Right lobe of liver (tissue), 6 donors: ENCODE measurements around the gene GRIN2C. TPM values are rescaled to one million over a fixed set of nuclear protein-coding genes. Genes with fewer than 3 reads are reported as not detected.
A peak's percentile ranks its signal among the peaks of the same experiment; 100 is the strongest.

Experiments used
- ATAC-seq, 4 donors: fragments of 200-7000 bp; cut with Tn5 transposase; one replicate each; pipeline ENCODE4 v1.9.1; 2020; ENCODE audit warnings: mild to moderate bottlenecking in 4 of 4, moderate library complexity in 4 of 4
- DNase-seq, 3 donors: peaks; one replicate each; pipeline ENCODE4 v3.0.0-alpha.2; 2020
- H3K27ac ChIP-seq, 3 donors: fragments of 200-600 bp; one replicate each; pipeline ENCODE4 v1.8.0; 2022
- H3K27me3 ChIP-seq, 2 donors: fragments of 200-600 bp; one replicate each; pipeline ENCODE4 v1.8.0; 2022
- H3K36me3 ChIP-seq, 4 donors: fragments of 200-600 bp; sonication (generic) in 1 of 4; one replicate each; pipeline versions ENCODE4 v1.5.1 to v1.8.0; 2017 to 2022; ENCODE audit warnings: control low read depth in 1 of 4
- H3K4me1 ChIP-seq, 4 donors: fragments of 200-600 bp; sonication (generic) in 1 of 4; one replicate each; pipeline versions ENCODE4 v1.5.1 to v1.8.0; 2017 to 2022; ENCODE audit warnings: control low read depth in 1 of 4
- H3K4me3 ChIP-seq, 3 donors: fragments of 200-600 bp; one replicate each; pipeline ENCODE4 v1.8.0; 2022
- H3K9me3 ChIP-seq, 4 donors: fragments of 200-600 bp; sonication (generic) in 1 of 4; one replicate each; pipeline versions ENCODE4 v1.5.1 to v1.8.0; 2017 to 2022; ENCODE audit warnings: control low read depth in 1 of 4
- POLR2A ChIP-seq: fragments of 450-650 bp; IDR thresholded peaks from one replicate; pipeline ENCODE4 v1.6.1; 2017; ENCODE audit warnings: antibody characterized with exemption, mild to moderate bottlenecking
- WGBS: methylation state at CpG from one replicate; pipeline ENCODE4 v1.1.6; 2018; ENCODE audit warnings: low coverage, low lambda C conversion rate; ENCODE audit not compliant: insufficient coverage; ENCODE audit errors: missing lambda C conversion rate; 5-methylcytosine and 5-hydroxymethylcytosine counted together
- intact Hi-C, 2 donors: fragments of 100-400 bp; cut with DNase I; formaldehyde crosslinking; loops; one replicate each; pipeline versions ENCODE4 v1.11.2 to v1.14.1; 2022
- total RNA-seq, 6 experiments: library from RNA; depleted of rRNA in 2 of 6; stranded (reverse); fragments of >200 nt in 2 of 6; fragmentation: NEBNext Ultra II Directional in 3 of 6; extraction: Animal tissue kit (Norgen Biotek cat#: 25700) in 3 of 6; gene quantifications; one replicate each; pipeline versions ENCODE4 v1.1.0 to v1.2.4, GENCODE V29; 2016 to 2023
- TF ChIP-seq, protein P1 (sequence below), 4 donors: fragments of 200-600 bp in 3 of 4; fragments of 450-650 bp in 1 of 4; IDR thresholded peaks; one replicate each; pipeline versions ENCODE4 v1.5.1 to v1.8.0; 2016 to 2022; ENCODE audit warnings: antibody characterized with exemption in 4 of 4, mild to moderate bottlenecking in 2 of 4
- donor health status: DM: no; HTN: yes; CAD: no.
- donor health status: DM: no; HTN: no; CAD: no.
- donor health status: DM: no; HTN: no; CAD: no.
- donor health status: DM: no; HTN: yes; CAD: no.
- donor health status: DM: no; HTN: yes; CAD: no.

The GRIN2C gene
- total RNA-seq, 6 experiments from 2014 or later: 0.10 to 0.13 TPM; not detected in 4

- intact Hi-C loops: no loop called here
- TF ChIP-seq POLR2A: no peak
- TF ChIP-seq, protein P1, sequence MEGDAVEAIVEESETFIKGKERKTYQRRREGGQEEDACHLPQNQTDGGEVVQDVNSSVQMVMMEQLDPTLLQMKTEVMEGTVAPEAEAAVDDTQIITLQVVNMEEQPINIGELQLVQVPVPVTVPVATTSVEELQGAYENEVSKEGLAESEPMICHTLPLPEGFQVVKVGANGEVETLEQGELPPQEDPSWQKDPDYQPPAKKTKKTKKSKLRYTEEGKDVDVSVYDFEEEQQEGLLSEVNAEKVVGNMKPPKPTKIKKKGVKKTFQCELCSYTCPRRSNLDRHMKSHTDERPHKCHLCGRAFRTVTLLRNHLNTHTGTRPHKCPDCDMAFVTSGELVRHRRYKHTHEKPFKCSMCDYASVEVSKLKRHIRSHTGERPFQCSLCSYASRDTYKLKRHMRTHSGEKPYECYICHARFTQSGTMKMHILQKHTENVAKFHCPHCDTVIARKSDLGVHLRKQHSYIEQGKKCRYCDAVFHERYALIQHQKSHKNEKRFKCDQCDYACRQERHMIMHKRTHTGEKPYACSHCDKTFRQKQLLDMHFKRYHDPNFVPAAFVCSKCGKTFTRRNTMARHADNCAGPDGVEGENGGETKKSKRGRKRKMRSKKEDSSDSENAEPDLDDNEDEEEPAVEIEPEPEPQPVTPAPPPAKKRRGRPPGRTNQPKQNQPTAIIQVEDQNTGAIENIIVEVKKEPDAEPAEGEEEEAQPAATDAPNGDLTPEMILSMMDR (IDR thresholded peaks at IDR 0.05): no peak
- ATAC-seq (no peak), DNase-seq (no peak)
- no peaks in the 10 kb centered on the region for H3K27me3 ChIP-seq
- H3K4me1 ChIP-seq: no peaks in the 10 kb centered on the region
- no peaks in the 10 kb centered on the region for H3K9me3 ChIP-seq
- no peak overlapping the region for H3K4me3 ChIP-seq
- no peak overlapping the region for H3K27ac ChIP-seq
- no peaks in the 10 kb centered on the region for H3K36me3 ChIP-seq
- no CpG with 5 or more reads among the region's 16 CpGs for WGBS
These were observed 13.1 kb downstream of the GRIN2C start for GRCh38 chr17:74846621-74847020.

DNA sequence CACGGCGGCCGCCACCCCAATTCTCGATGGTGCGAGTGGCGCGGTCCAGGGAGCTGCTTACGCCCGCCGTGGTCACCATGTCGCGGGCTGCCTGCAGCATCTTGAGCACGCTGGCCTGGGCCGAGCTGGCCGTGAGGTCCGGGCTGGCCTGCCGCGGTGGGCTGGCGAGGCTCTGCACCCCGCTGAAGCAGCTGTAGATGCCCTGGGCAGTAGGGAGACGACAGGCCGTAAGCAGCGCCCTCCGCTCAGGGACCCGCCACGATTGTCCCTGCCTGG lies 16.4 kb downstream of the GRIN2C start:
- Histone ChIP-seq H3K9me3 (no peaks in the 10 kb centered on the region), H3K4me3 (peak overlapping the region in 1 of 3 donors; percentile 46), H3K4me1 (no peaks in the 10 kb centered on the region), H3K27me3 (no peaks in the 10 kb centered on the region), H3K36me3 (no peaks in the 10 kb centered on the region), H3K27ac (no peak overlapping the region)
- no peak for ATAC-seq
- TF ChIP-seq POLR2A: no peak
- TF ChIP-seq, protein P1 (IDR thresholded peaks at IDR 0.05): no peak
- intact Hi-C loops: no loop called here
- no CpG with 5 or more reads among the region's 26 CpGs for WGBS
- DNase-seq: no peak

DNA sequence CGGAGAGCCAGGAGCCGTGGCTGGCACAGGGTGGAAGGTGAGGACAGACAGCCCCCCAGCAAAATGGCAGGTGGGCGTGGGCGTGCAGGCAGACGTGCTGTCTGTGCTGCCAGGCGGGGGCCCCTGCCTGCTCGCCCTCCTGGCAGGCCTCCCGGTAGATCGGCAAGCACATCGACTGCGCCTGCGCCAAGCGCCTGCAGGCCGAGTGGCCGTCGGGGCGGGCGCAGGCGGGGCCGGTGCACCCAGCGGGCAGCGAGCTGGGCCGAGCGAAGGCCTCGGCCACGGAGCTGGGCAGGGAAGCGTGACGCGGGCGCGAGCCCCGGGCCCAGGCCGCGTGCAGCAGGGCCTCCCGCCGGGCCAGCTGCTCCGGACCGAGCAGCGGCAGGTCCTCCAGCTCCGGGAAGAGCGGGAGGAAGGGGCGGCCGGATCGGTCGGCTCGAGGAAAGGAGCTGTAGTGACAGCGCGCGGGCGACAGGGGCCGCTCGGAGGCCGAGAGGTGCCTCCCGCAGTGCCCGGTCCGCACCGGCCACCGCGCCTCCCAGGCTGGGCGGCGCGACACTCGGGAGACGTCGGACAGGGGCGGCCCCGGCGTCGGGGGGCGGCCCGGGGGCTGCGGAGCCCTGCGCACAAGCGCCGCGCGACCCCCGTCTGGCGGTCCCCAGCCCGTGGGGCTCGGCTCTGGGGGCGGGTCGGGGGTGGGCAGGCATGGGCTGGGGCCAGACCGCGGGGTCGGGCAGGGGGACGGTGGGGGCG lies 16.9 kb downstream of the GRIN2C start:
- DNase-seq (peak; percentile 74 to 79 (median 79)), ATAC-seq (peak; percentile 75 to 88 (median 82))
- Histone ChIP-seq H3K27ac (no peak overlapping the region), H3K27me3 (no peaks in the 10 kb centered on the region), H3K4me3 (peak overlapping the region; percentile 20 to 46 (median 33)), H3K36me3 (no peaks in the 10 kb centered on the region), H3K4me1 (no peaks in the 10 kb centered on the region), H3K9me3 (no peaks in the 10 kb centered on the region)
- 2% methylated on average over 22 of the region's 88 CpGs for WGBS
- intact Hi-C loops: no loop called here
- TF ChIP-seq POLR2A: no peak
- TF ChIP-seq, protein P1 (IDR thresholded peaks at IDR 0.05): peak; percentile 47 to 63 (median 52)

GRCh38 chr17:74842146-74842598 lies 17.5 kb downstream of the GRIN2C start:
- H3K27ac ChIP-seq: no peak overlapping the region
- ATAC-seq (no peak), DNase-seq (no peak)
- no peaks in the 10 kb centered on the region for H3K4me1 ChIP-seq
- no peaks in the 10 kb centered on the region for H3K9me3 ChIP-seq
- peak overlapping the region in 2 of 3 donors; percentile 33 to 46 for H3K4me3 ChIP-seq
- 100% methylated on average over 1 of the region's 8 CpGs for WGBS
- TF ChIP-seq, protein P1 (IDR thresholded peaks at IDR 0.05): no peak
- no peak for TF ChIP-seq POLR2A
- intact Hi-C loops: no loop called here
- no peaks in the 10 kb centered on the region for H3K27me3 ChIP-seq
- H3K36me3 ChIP-seq: no peaks in the 10 kb centered on the region
